Keratinocyte (primary cell): ENCODE data around the gene LBX1. TPM values are rescaled to one million over a fixed set of nuclear protein-coding genes. Genes with fewer than 3 reads are reported as not detected.

Experiments used
- DNase-seq: peaks from one replicate; pipeline ENCODE4 v3.0.0-alpha.2; 2011; ENCODE audit warnings: low read depth, missing footprints, low spot score
- FAIRE-seq: peaks from 2 replicates; lab custom pipeline; 2011; peaks lifted over from hg19 to GRCh38; lab: Jason Lieb, UNC
- H2AFZ ChIP-seq: 2 replicates; pipeline ENCODE4 v1.6.0; 2012; ENCODE audit warnings: low read length, control low read depth, inconsistent platforms; ENCODE audit not compliant: control insufficient read depth
- H3K27ac ChIP-seq: 2 replicates; pipeline ENCODE4 v1.5.1; 2011; ENCODE audit warnings: low read length; ENCODE audit not compliant: control insufficient read depth, insufficient read depth
- H3K27me3 ChIP-seq: 3 replicates; pipeline ENCODE4 v1.6.0; 2011; ENCODE audit warnings: low read length; ENCODE audit not compliant: control insufficient read depth, insufficient read depth; ENCODE audit errors: extremely low read depth
- H3K36me3 ChIP-seq, 2 experiments: 2 replicates in 1 of 2; 3 replicates in 1 of 2; pipeline ENCODE4 v1.5.1; 2011; ENCODE audit warnings: low read length in 2 of 2, mild to moderate bottlenecking in 1 of 2; ENCODE audit not compliant: control insufficient read depth in 2 of 2, insufficient read depth in 2 of 2; ENCODE audit errors: extremely low read depth in 1 of 2
- H3K4me1 ChIP-seq: 3 replicates; pipeline ENCODE4 v1.5.1; 2011; ENCODE audit warnings: low read length; ENCODE audit not compliant: control insufficient read depth, insufficient read depth; ENCODE audit errors: extremely low read depth
- H3K4me2 ChIP-seq: 3 replicates; pipeline ENCODE4 v1.6.0; 2011; ENCODE audit warnings: low read depth, low read length; ENCODE audit not compliant: control insufficient read depth, insufficient read depth; ENCODE audit errors: extremely low read depth
- H3K4me3 ChIP-seq, 3 experiments: fragments of 200-600 bp in 1 of 3; sonication (generic) in 1 of 3; 2 replicates in 2 of 3; 3 replicates in 1 of 3; pipeline ENCODE4 v1.5.1; 2011 to 2016; ENCODE audit warnings: low read length in 3 of 3, mild to moderate bottlenecking in 3 of 3, control low read depth in 2 of 3, inconsistent platforms in 1 of 3, low read depth in 1 of 3, mixed read lengths in 1 of 3, mixed run types in 1 of 3, moderate library complexity in 1 of 3; ENCODE audit not compliant: control insufficient read depth in 2 of 3, insufficient read depth in 2 of 3; ENCODE audit errors: extremely low read depth in 1 of 3
- H3K79me2 ChIP-seq: 2 replicates; pipeline ENCODE4 v1.6.0; 2012; ENCODE audit warnings: low read length; ENCODE audit not compliant: control insufficient read depth, insufficient read depth
- H3K9ac ChIP-seq: 3 replicates; pipeline ENCODE4 v1.6.0; 2011; ENCODE audit warnings: low read length; ENCODE audit not compliant: control insufficient read depth, insufficient read depth; ENCODE audit errors: extremely low read depth
- H3K9me1 ChIP-seq: 3 replicates; pipeline ENCODE4 v1.6.0; 2011; ENCODE audit warnings: low read length; ENCODE audit not compliant: control insufficient read depth, insufficient read depth; ENCODE audit errors: extremely low read depth
- H3K9me3 ChIP-seq: 2 replicates; pipeline ENCODE4 v1.5.1; 2012; ENCODE audit warnings: low read depth, low read length; ENCODE audit not compliant: control insufficient read depth
- H4K20me1 ChIP-seq: 3 replicates; pipeline ENCODE4 v1.6.0; 2011; ENCODE audit warnings: low read length; ENCODE audit not compliant: control insufficient read depth, insufficient read depth; ENCODE audit errors: extremely low read depth
- CTCF ChIP-seq, 3 experiments: IDR thresholded peaks in 1 of 3; conservative IDR thresholded peaks in 1 of 3; optimal IDR thresholded peaks in 1 of 3; 2 replicates in 2 of 3; 3 replicates in 1 of 3; pipeline versions ENCODE3 to v1.5.1; 2011; ENCODE audit warnings: low read length in 3 of 3, mild to moderate bottlenecking in 3 of 3, moderate library complexity in 2 of 3, control low read depth in 1 of 3, inconsistent platforms in 1 of 3; ENCODE audit not compliant: insufficient read depth in 2 of 3; ENCODE audit errors: extremely low read depth in 1 of 3
- EZH2 ChIP-seq: IDR thresholded peaks from one replicate; pipeline ENCODE4 v1.6.1; 2012; ENCODE audit warnings: inconsistent platforms, mild to moderate bottlenecking, low read length, moderate library complexity
- dilution Hi-C: fragments of 300-500 bp; cut with MboI; formaldehyde crosslinking; loops from one replicate; pipeline ENCODE4 v1.7.0; 2020; ENCODE audit warnings: low sequenced_read_pairs; ENCODE audit not compliant: extremely low pct_ligation_motif_present
- polyA plus RNA-seq, 5 experiments: library from polyadenylated mRNA; depleted of rRNA in 3 of 5; stranded (reverse) in 3 of 5; stranded (forward) in 1 of 5; unstranded in 1 of 5; fragments of >200 nt; gene quantifications; 1 replicate in 1 of 5; 2 replicates in 3 of 5; 3 replicates in 1 of 5; pipeline versions ENCODE4 v1.2.1 to v1.2.3, GENCODE V29; 2011 to 2012; ENCODE audit warnings: missing spikeins in 2 of 5, low read depth in 1 of 5, low replicate concordance in 1 of 5

Gene LBX1
- polyA plus RNA-seq, 1 donor (not counting 4 experiments of a cell fraction or from before 2014, with no cell fraction given), result not detected

- H3K4me2 ChIP-seq, result no peak overlapping the region
- H3K9ac ChIP-seq, result no peak overlapping the region
- no peak overlapping the region for H3K27ac ChIP-seq
- H3K27me3 ChIP-seq, result peaks cover 100% of the 10 kb centered on the region
- H2AFZ ChIP-seq, result no peak overlapping the region
- dilution Hi-C loops, result no loop called here
- no peaks in the 10 kb centered on the region for H3K36me3 ChIP-seq
- no peak for FAIRE-seq
- no peaks in the 10 kb centered on the region for H3K79me2 ChIP-seq
- no peak for TF ChIP-seq EZH2
- TF ChIP-seq CTCF (optimal IDR thresholded peaks at IDR 0.05 in 1 of 3, IDR thresholded peaks at IDR 0.05 in 1 of 3, conservative IDR thresholded peaks at IDR 0.05 in 1 of 3; ENCODE audit: extremely low read depth in 1 of 3, insufficient read depth in 2 of 3, low read length in 3 of 3), result no peak
- no peak overlapping the region for H3K4me3 ChIP-seq
- H3K9me3 ChIP-seq, result no peaks in the 10 kb centered on the region
- no peaks in the 10 kb centered on the region for H3K9me1 ChIP-seq
- no peak for DNase-seq
- peaks cover 10% of the 10 kb centered on the region for H4K20me1 ChIP-seq
- H3K4me1 ChIP-seq, result peaks cover 3% of the 10 kb centered on the region
These were observed 5.1 kb upstream of the LBX1 start for GRCh38 chr10:101234333-101234732.

DNA sequence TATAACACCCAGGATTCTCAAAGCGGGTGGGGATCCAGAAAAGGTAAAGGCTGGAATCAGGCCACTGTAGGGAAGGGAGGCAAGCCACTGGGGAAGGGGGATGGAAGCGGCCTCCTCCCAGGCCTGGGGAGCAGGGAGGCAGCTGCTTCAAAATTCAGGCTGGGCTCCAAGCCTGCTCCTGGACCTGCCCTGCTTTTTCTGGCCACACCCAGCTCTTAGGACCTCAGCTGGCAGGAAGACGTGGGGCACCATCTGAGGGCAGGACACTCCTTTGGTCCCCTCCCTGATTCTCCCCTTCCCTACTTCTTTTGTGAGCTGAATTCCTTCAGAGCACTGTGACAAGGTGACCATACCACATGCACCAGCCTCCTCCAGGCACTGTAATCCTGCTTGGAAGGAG is 4.6 kb upstream of the LBX1 start:
- H3K27me3 ChIP-seq, result peaks cover 100% of the 10 kb centered on the region
- DNase-seq, result no peak
- no peak overlapping the region for H3K27ac ChIP-seq
- peaks cover 5% of the 10 kb centered on the region for H3K4me1 ChIP-seq
- H3K9me3 ChIP-seq, result no peaks in the 10 kb centered on the region
- H3K4me3 ChIP-seq, result no peak overlapping the region
- dilution Hi-C loops, result no loop called here
- no peak for TF ChIP-seq CTCF (optimal IDR thresholded peaks at IDR 0.05 in 1 of 3, IDR thresholded peaks at IDR 0.05 in 1 of 3, conservative IDR thresholded peaks at IDR 0.05 in 1 of 3; ENCODE audit: extremely low read depth in 1 of 3, insufficient read depth in 2 of 3, low read length in 3 of 3)
- no peak for TF ChIP-seq EZH2
- H3K79me2 ChIP-seq, result no peaks in the 10 kb centered on the region
- H2AFZ ChIP-seq, result no peak overlapping the region
- no peaks in the 10 kb centered on the region for H3K36me3 ChIP-seq
- H3K9me1 ChIP-seq, result no peaks in the 10 kb centered on the region
- FAIRE-seq, result no peak
- H3K4me2 ChIP-seq, result no peak overlapping the region
- no peak overlapping the region for H3K9ac ChIP-seq
- peaks cover 10% of the 10 kb centered on the region for H4K20me1 ChIP-seq
